ENCODE data around the gene TESK1. TPM values are rescaled to one million over a fixed set of nuclear protein-coding genes. Genes with fewer than 3 reads are reported as not detected.

Gene TESK1
- total and polyA plus RNA-seq, 2 of the 8 experiments (the other 6 are each of a cell fraction or from before 2014, with no cell fraction given), result 13.5 to 13.9 TPM

GRCh38 chr9:35617548-35617947 is 12.5 kb downstream of the TESK1 start (continued):
- no peak for TF ChIP-seq TAF1 (IDR thresholded peaks at IDR 0.05; ENCODE audit: low read depth, low read length)
- no peak for TF ChIP-seq SAP30 (IDR thresholded peaks at IDR 0.05; ENCODE audit: insufficient read depth, insufficient replicate concordance, low read length)
- no peak for TF ChIP-seq HDAC6 (IDR thresholded peaks at IDR 0.05; ENCODE audit: low read depth, low read length)
- no peak for TF ChIP-seq KDM5A (IDR thresholded peaks at IDR 0.05; ENCODE audit: low read length)
